ENCODE data around the gene IL12RB1.
A peak's percentile ranks its signal among the peaks of the same experiment; 100 is the strongest.

The IL12RB1 gene

DNA sequence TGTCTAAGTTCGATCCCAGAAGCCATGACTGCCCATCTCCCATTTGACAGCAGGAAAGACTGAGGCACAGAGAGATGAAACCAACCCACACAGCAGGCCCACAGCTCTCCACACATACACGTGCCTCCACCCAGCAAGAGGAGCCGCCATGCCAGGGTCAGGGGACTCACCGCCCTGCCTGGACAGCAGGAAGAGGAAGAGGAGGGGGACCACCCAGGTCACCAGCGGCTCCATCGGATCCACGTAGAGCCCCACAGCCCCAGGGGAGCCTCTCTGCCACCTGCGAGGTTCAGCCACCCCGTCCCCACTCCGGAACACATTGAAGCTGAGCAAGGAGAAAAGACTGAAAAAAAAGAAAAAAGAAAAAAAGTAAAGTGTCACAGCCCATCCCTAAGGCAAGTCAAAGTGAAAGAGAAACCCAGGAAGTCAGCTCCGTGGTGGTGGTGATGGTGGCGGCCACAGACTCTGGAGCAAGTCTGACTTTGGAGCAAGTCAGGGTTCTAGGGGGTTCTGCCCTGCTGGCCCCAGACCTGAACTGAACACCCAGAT, at the start of gene IL12RB1:
IL12RB1 (minus strand) TSS at position 345 of the 549 bp plus-strand sequence; CDS start at position 234, 111 bp downstream.
- H3K4me1 ChIP-seq (ENCODE audit: control insufficient read depth, insufficient read depth, low read length) = no peaks in the 10 kb centered on the region
- no peaks in the 10 kb centered on the region for H3K27me3 ChIP-seq (ENCODE audit: control insufficient read depth, insufficient read depth, low read length)
- H3K9me3 ChIP-seq (ENCODE audit: control insufficient read depth, low read length) = no peaks in the 10 kb centered on the region
- H3K36me3 ChIP-seq (ENCODE audit: control insufficient read depth, insufficient read depth, low read length) = no peaks in the 10 kb centered on the region
- peak within 1 kb of the TSS; percentile 57 for H3K9ac ChIP-seq (ENCODE audit: low read length)
- H3K4me3 ChIP-seq (ENCODE audit: low read length) = no peak within 1 kb of the TSS

DNA sequence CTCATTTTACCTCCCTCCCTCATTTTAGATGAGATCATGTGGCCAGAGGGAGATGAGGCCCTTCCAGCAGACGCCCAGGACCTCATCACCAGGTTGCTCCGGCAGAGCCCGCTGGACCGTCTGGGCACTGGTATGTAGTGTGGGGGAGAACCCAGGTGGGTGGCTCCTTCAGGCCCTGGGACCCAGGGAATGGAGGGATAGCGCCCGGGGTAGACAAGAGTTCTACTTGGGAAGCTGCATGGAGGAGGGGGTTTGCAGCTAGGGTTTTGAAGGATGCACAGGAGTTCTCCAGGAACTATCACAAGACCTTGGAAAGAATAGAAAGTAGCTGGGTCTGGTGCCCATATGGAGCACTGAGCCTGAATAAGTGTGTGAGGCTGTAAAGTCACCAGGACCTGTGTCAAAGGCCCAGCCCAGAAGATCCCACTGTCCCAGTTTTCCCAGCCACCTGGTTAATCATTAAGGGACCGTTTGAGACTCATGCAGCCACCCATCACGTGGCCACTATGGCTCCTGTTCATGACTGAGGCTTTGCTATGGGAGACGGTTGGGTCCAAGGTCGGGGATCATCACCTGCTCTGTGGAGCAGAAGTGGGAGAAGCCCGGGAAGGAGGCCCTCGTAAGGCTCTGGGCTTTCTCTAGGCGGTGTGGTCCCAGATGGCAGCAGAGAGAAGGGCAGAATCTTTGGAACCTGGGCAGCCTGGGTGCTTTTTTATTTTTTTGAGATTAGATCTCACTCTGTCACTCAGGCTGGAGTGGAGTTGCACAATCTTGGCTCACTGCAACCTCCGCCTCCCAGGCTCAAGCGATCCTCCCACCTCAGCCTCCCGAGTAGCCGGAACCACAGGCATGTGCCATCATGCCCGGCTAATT, 49.2 kb upstream of the IL12RB1 start:
- no peaks in the 10 kb centered on the region for H3K27me3 ChIP-seq (ENCODE audit: control insufficient read depth, insufficient read depth, low read length)
- no peak overlapping the region for H3K4me3 ChIP-seq (ENCODE audit: low read length)
- no peaks in the 10 kb centered on the region for H3K9me3 ChIP-seq (ENCODE audit: control insufficient read depth, low read length)
- no peaks in the 10 kb centered on the region for H3K36me3 ChIP-seq (ENCODE audit: control insufficient read depth, insufficient read depth, low read length)
- no peaks in the 10 kb centered on the region for H3K4me1 ChIP-seq (ENCODE audit: control insufficient read depth, insufficient read depth, low read length)
- no peak overlapping the region for H3K9ac ChIP-seq (ENCODE audit: low read length)

DNA sequence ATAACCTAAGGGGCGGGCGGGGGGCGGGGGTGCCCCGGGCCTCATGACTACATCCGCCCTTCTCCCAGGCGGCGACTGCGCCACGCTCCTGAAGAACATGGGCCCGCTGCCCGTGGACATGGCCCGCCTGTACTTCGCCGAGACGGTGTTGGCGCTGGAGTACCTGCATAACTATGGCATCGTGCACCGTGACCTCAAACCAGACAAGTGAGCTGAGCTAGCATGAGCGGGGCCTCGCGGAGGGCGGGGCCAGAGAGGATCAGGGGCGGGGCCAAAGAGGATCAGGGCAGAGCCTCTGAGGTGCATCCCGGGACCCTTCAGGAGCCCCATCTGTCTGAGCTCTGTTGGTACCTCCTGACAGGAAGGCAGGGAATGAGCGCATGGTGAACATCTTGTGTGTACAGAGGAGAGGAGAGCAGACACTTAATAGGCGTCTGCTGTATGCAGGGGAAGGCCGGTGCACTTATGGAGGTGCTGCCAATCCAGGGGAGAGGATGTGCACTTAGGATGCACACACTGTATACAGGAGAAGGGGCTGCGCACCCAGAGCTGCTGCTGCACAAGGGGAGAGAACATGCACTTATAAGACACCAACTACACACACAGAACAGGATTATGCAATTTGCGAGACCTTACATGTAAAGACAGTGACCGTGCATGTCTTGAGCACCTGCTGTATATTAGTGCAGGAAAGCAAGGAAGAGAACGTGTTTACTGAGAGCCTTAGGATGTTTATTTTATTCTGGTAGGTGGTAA, 45.3 kb upstream of the IL12RB1 start:
- Histone ChIP-seq H3K27me3 (ENCODE audit: control insufficient read depth, insufficient read depth, low read length) (no peaks in the 10 kb centered on the region), H3K4me1 (ENCODE audit: control insufficient read depth, insufficient read depth, low read length) (no peaks in the 10 kb centered on the region), H3K36me3 (ENCODE audit: control insufficient read depth, insufficient read depth, low read length) (peaks cover 5% of the 10 kb centered on the region), H3K9me3 (ENCODE audit: control insufficient read depth, low read length) (no peaks in the 10 kb centered on the region), H3K9ac (ENCODE audit: low read length) (no peak overlapping the region), H3K4me3 (ENCODE audit: low read length) (no peak overlapping the region)

GRCh38 chr19:18130523-18131242, 43.9 kb upstream of the IL12RB1 start:
- Histone ChIP-seq H3K4me1 (ENCODE audit: control insufficient read depth, insufficient read depth, low read length) (no peaks in the 10 kb centered on the region), H3K27me3 (ENCODE audit: control insufficient read depth, insufficient read depth, low read length) (no peaks in the 10 kb centered on the region), H3K4me3 (ENCODE audit: low read length) (no peak overlapping the region), H3K36me3 (ENCODE audit: control insufficient read depth, insufficient read depth, low read length) (peaks cover 5% of the 10 kb centered on the region), H3K9ac (ENCODE audit: low read length) (no peak overlapping the region), H3K9me3 (ENCODE audit: control insufficient read depth, low read length) (no peaks in the 10 kb centered on the region)

- H3K4me3 ChIP-seq (ENCODE audit: low read length) = no peak overlapping the region
- H3K36me3 ChIP-seq (ENCODE audit: control insufficient read depth, insufficient read depth, low read length) = peaks cover 5% of the 10 kb centered on the region
- no peaks in the 10 kb centered on the region for H3K9me3 ChIP-seq (ENCODE audit: control insufficient read depth, low read length)
- no peaks in the 10 kb centered on the region for H3K4me1 ChIP-seq (ENCODE audit: control insufficient read depth, insufficient read depth, low read length)
- H3K27me3 ChIP-seq (ENCODE audit: control insufficient read depth, insufficient read depth, low read length) = no peaks in the 10 kb centered on the region
- no peak overlapping the region for H3K9ac ChIP-seq (ENCODE audit: low read length)
These were observed 42.1 kb upstream of the IL12RB1 start for GRCh38 chr19:18128805-18129204.

DNA sequence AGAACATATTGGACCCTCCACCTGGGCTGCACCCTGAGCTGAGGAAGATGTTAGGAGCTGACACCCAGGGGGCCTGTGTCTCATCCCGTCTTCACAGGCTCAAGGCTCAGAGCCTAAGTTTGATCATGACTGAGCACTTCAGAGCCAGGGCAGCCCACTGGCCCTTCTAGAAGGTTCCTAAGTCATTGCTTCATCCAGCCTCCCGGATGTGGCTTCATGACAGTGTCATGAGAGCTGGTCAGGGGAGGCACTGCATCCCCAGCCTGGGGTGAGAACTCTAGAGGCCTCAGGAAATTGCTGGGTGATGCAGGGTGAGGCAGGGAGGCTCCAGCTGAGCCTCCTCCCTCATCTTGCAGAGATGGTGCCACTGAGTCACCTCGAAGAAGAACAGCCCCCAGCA, 41.3 kb upstream of the IL12RB1 start:
- Histone ChIP-seq H3K4me1 (ENCODE audit: control insufficient read depth, insufficient read depth, low read length) (no peaks in the 10 kb centered on the region), H3K9ac (ENCODE audit: low read length) (no peak overlapping the region), H3K9me3 (ENCODE audit: control insufficient read depth, low read length) (no peaks in the 10 kb centered on the region), H3K36me3 (ENCODE audit: control insufficient read depth, insufficient read depth, low read length) (peaks cover 11% of the 10 kb centered on the region), H3K27me3 (ENCODE audit: control insufficient read depth, insufficient read depth, low read length) (no peaks in the 10 kb centered on the region), H3K4me3 (ENCODE audit: low read length) (no peak overlapping the region)

- peaks cover 11% of the 10 kb centered on the region for H3K36me3 ChIP-seq (ENCODE audit: control insufficient read depth, insufficient read depth, low read length)
These were observed 39.4 kb upstream of the IL12RB1 start for GRCh38 chr19:18126097-18126496.

GRCh38 chr19:18123819-18124218, 37.1 kb upstream of the IL12RB1 start:
- Histone ChIP-seq H3K9me3 (ENCODE audit: control insufficient read depth, low read length) (no peaks in the 10 kb centered on the region), H3K27me3 (ENCODE audit: control insufficient read depth, insufficient read depth, low read length) (no peaks in the 10 kb centered on the region), H3K9ac (ENCODE audit: low read length) (no peak overlapping the region), H3K36me3 (ENCODE audit: control insufficient read depth, insufficient read depth, low read length) (peaks cover 7% of the 10 kb centered on the region), H3K4me1 (ENCODE audit: control insufficient read depth, insufficient read depth, low read length) (peaks cover 9% of the 10 kb centered on the region), H3K4me3 (ENCODE audit: low read length) (no peak overlapping the region)

More at GRCh38 chr19:18126097-18126496, 39.4 kb upstream of the IL12RB1 start:
- no peak overlapping the region for H3K4me3 ChIP-seq (ENCODE audit: low read length)
- no peaks in the 10 kb centered on the region for H3K4me1 ChIP-seq (ENCODE audit: control insufficient read depth, insufficient read depth, low read length)
- no peak overlapping the region for H3K9ac ChIP-seq (ENCODE audit: low read length)
- no peaks in the 10 kb centered on the region for H3K9me3 ChIP-seq (ENCODE audit: control insufficient read depth, low read length)
- no peaks in the 10 kb centered on the region for H3K27me3 ChIP-seq (ENCODE audit: control insufficient read depth, insufficient read depth, low read length)

DNA sequence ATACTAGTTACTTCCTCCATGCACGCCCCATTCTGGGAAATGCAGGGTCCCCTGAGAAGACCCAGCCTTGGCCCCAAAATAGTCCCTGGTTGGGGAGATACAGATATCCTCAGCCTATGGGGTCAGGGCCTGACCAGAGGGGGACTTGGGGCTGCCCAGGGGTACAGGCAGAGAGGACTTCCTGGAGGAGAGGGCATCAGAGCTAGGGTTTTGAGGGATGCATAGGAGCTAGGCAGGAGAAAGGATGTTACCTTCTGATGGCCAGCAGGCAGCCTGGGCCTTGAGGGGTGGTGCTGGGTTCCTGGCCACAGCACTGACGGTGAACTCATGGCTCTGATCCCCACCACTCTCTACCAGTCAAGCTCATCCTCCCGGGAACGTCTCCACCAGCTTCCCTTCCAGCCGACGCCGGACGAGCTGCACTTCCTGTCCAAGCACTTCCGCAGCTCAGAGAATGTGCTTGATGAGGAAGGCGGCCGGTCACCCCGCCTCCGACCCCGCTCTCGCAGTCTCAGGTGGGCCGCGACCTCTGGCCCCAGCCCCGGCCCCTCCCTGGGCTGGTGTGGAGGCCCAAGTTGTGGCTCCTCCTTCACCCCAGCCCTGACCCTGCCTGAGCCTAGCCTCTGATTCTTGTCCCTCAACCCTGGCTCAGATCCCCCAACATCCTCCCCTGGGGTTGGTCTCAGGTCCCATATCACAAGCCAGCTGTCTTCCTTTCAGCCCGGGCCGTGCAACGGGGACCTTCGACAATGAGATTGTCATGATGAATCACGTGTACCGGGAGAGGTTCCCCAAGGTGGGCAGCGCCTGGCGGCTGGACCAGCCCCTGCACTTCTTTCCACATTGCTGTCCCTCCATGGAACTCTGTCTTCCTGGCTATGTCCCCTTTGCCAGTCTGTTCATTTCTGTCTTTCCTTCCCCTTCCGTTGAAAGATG, 36.4 kb upstream of the IL12RB1 start:
- Histone ChIP-seq H3K27me3 (ENCODE audit: control insufficient read depth, insufficient read depth, low read length) (no peaks in the 10 kb centered on the region), H3K9ac (ENCODE audit: low read length) (no peak overlapping the region), H3K36me3 (ENCODE audit: control insufficient read depth, insufficient read depth, low read length) (peaks cover 6% of the 10 kb centered on the region), H3K4me1 (ENCODE audit: control insufficient read depth, insufficient read depth, low read length) (peaks cover 16% of the 10 kb centered on the region), H3K9me3 (ENCODE audit: control insufficient read depth, low read length) (no peaks in the 10 kb centered on the region), H3K4me3 (ENCODE audit: low read length) (no peak overlapping the region)

- Histone ChIP-seq H3K4me3 (ENCODE audit: low read length) (no peak overlapping the region), H3K9me3 (ENCODE audit: control insufficient read depth, low read length) (no peaks in the 10 kb centered on the region), H3K36me3 (ENCODE audit: control insufficient read depth, insufficient read depth, low read length) (peaks cover 6% of the 10 kb centered on the region)
These were observed 35.7 kb upstream of the IL12RB1 start for GRCh38 chr19:18122424-18122823.

DNA sequence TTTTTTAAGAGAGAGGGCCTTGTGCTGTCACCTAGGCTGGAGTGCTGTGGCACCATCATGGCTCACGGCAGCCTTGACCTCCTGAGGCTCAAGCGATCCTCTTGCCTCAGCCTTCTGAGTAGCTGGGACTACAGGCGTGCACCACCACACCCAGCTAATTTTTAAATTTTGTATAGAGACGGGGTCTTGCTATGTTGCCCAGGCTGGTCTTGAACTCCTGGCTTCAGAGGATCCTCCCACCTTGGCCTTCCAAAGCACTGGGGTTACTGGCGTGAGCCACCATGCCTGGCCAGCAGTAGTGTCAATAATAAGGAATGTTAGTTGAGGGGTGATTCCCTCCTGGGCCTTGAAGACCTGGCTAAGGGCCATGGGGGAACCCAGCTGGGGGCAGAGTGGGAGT, 34.4 kb upstream of the IL12RB1 start:
- Histone ChIP-seq H3K9me3 (ENCODE audit: control insufficient read depth, low read length) (no peaks in the 10 kb centered on the region), H3K9ac (ENCODE audit: low read length) (no peak overlapping the region), H3K36me3 (ENCODE audit: control insufficient read depth, insufficient read depth, low read length) (peaks cover 6% of the 10 kb centered on the region), H3K4me1 (ENCODE audit: control insufficient read depth, insufficient read depth, low read length) (peaks cover 25% of the 10 kb centered on the region), H3K27me3 (ENCODE audit: control insufficient read depth, insufficient read depth, low read length) (no peaks in the 10 kb centered on the region), H3K4me3 (ENCODE audit: low read length) (no peak overlapping the region)

More at GRCh38 chr19:18122424-18122823, 35.7 kb upstream of the IL12RB1 start:
- Histone ChIP-seq H3K9ac (ENCODE audit: low read length) (no peak overlapping the region), H3K27me3 (ENCODE audit: control insufficient read depth, insufficient read depth, low read length) (no peaks in the 10 kb centered on the region), H3K4me1 (ENCODE audit: control insufficient read depth, insufficient read depth, low read length) (peaks cover 20% of the 10 kb centered on the region)
